Activated CD4-positive, alpha-beta T cell treated with anti-CD3 and anti-CD28 coated beads for 36 hours (primary cell): ENCODE data around the gene ARID1B. TPM values are rescaled to one million over a fixed set of nuclear protein-coding genes. Genes with fewer than 3 reads are reported as not detected.

Source experiments
- ATAC-seq: fragments of 200-7000 bp; cut with Tn5 transposase; one replicate; pipeline ENCODE4 v1.10.0; 2021; ENCODE audit warnings: mild to moderate bottlenecking, moderate library complexity
- CTCF ChIA-PET: fragments of 350-600 bp; sonication (Branson Sonifier 250); formaldehyde crosslinking; loops from one replicate; lab custom pipeline; 2021; ENCODE audit warnings: antibody characterized with exemption; lab: Charles Lee
- POLR2A ChIA-PET: fragments of 350-600 bp; sonication (Branson Sonifier 250); formaldehyde crosslinking; loops from one replicate; lab custom pipeline; 2021; ENCODE audit warnings: antibody characterized with exemption, inconsistent platforms; lab: Charles Lee
- DNase-seq: peaks from one replicate; pipeline ENCODE4 v3.0.0-alpha.2; 2020
- H3K27ac Mint-ChIP-seq: one replicate; pipeline ENCODE4 v1.8.0; 2021; ENCODE audit warnings: mixed read lengths
- H3K27me3 Mint-ChIP-seq: one replicate; pipeline ENCODE4 v1.8.0; 2021; ENCODE audit warnings: mixed read lengths
- H3K36me3 Mint-ChIP-seq: one replicate; pipeline ENCODE4 v1.8.0; 2021; ENCODE audit warnings: low read depth, mixed read lengths
- H3K4me1 Mint-ChIP-seq: one replicate; pipeline ENCODE4 v1.8.0; 2021; ENCODE audit warnings: mixed read lengths
- H3K4me3 Mint-ChIP-seq: one replicate; pipeline ENCODE4 v1.8.0; 2021; ENCODE audit warnings: mild to moderate bottlenecking, moderate library complexity, mixed read lengths
- H3K9me3 Mint-ChIP-seq: one replicate; pipeline ENCODE4 v1.8.0; 2021; ENCODE audit warnings: low read depth, mixed read lengths
- intact Hi-C, 2 experiments: fragments of 100-400 bp; cut with DNase I in 1 of 2; cut with micrococcal nuclease in 1 of 2; formaldehyde crosslinking; loops; one replicate each; pipeline versions ENCODE4 v1.14.2 to v1.15.1; 2022 to 2024; cut with DNase I, micrococcal nuclease
- total RNA-seq, 2 experiments: library from RNA; stranded (reverse); gene quantifications; one replicate each; pipeline ENCODE4 v1.2.3, GENCODE V29; 2021

Gene ARID1B
- total RNA-seq, 2 experiments from 2014 or later: 42.2 to 53.6 TPM

DNA sequence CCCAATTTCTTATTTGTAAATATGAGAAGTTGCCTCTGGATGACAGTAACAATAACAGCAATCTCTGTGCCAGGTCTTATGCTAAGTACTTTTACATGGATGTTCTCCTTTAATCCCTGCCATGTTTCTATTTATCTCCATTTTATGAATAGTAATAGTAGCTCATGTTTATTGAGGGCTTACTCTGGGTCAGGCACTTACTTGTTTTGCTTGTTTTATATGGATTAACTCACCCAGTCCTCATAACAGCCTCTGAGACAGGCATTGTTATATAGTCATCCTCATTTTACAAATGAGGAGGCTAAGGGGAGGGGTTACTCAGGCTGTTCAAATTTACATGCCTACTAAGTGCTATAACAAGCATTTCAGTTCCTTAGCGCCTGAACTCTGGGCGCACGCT lies 64.3 kb downstream of the ARID1B start:
- H3K4me3 Mint-ChIP-seq: no peak overlapping the region
- ATAC-seq: no peak
- POLR2A ChIA-PET: no interaction called here
- H3K27me3 Mint-ChIP-seq: no peaks in the 10 kb centered on the region
- CTCF ChIA-PET: interaction anchor here (0.9 kb wide), 1 partner anchor 10 kb away, joined by 3 read pairs; no protein-coding TSS in a partner anchor
- no peaks in the 10 kb centered on the region for H3K9me3 Mint-ChIP-seq
- peaks cover 7% of the 10 kb centered on the region for H3K36me3 Mint-ChIP-seq
- peaks cover 66% of the 10 kb centered on the region for H3K4me1 Mint-ChIP-seq
- DNase-seq: no peak
- no peak overlapping the region for H3K27ac Mint-ChIP-seq
- intact Hi-C loops: no loop called here

DNA sequence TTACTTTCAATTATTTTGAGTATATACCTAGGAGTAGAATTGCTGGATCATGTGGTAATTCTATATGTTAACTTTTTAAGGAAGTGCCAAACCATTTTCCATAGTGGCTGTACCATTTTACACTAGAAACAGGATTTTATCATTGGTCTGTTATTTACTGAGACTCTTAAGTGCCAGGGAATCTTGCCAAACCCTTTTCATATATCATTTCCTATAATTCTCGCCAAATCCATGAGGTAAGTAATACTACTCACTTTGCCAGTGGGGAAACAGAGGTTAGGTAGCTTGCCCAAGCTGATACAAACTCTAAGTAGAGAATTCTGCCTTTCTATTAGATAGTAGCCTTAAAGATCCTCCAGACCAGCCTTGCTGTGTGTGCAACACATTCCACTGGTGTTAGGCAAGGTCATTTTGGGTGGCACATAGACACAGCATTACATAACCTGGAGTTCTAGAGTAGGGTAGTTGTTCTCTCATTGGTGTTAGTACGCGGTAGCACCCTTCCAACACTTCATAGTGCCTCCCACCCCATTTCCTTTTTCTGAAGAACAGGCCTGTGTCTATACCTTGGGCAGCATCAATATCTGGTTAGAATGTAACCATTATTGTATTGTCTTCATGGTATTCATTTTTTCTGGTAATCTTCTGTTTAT lies 65.5 kb downstream of the ARID1B start:
- ChIA-PET CTCF (interaction anchor here (0.5 kb wide), 1 partner anchor 191 kb away, joined by 3 read pairs; no protein-coding TSS in a partner anchor), POLR2A (no interaction called here)
- H3K4me3 Mint-ChIP-seq: no peak overlapping the region
- peaks cover 75% of the 10 kb centered on the region for H3K4me1 Mint-ChIP-seq
- H3K27me3 Mint-ChIP-seq: no peaks in the 10 kb centered on the region
- intact Hi-C loops: no loop called here
- no peaks in the 10 kb centered on the region for H3K9me3 Mint-ChIP-seq
- ATAC-seq (no peak), DNase-seq (no peak)
- no peak overlapping the region for H3K27ac Mint-ChIP-seq
- peaks cover 9% of the 10 kb centered on the region for H3K36me3 Mint-ChIP-seq

DNA sequence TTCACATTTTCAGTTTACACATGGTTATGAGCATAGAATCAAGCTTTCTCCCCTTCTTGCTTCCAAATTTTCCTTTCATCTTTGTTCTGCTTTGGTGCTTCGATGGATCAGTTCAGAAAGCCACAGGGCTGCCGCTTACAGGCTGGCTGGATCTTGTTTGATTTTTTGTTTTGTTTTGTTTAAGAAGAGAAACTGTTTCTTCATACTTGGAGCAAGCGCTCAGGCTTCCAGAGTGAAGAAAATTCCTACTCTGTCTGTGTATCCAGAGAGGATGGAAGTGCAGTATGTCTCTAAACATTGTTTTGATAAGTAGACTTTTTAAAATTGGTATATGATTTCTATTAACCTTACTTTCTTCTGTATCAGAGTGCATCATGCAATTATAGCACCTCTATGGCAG lies 66.9 kb downstream of the ARID1B start:
- Mint-ChIP-seq H3K4me1 (peaks cover 84% of the 10 kb centered on the region), H3K4me3 (no peak overlapping the region), H3K36me3 (peaks cover 9% of the 10 kb centered on the region), H3K27me3 (no peaks in the 10 kb centered on the region), H3K9me3 (no peaks in the 10 kb centered on the region), H3K27ac (peak overlapping the region; percentile 11)
- POLR2A ChIA-PET: no interaction called here
- ATAC-seq (no peak), DNase-seq (no peak)
- CTCF ChIA-PET: interaction anchor here (0.6 kb wide), 1 partner anchor 264 kb away, joined by 3 read pairs; no protein-coding TSS in a partner anchor
- intact Hi-C loops: no loop called here

GRCh38 chr6:156845454-156846155 lies 68.4 kb downstream of the ARID1B start:
- H3K27me3 Mint-ChIP-seq: no peaks in the 10 kb centered on the region
- no peak overlapping the region for H3K4me3 Mint-ChIP-seq
- ATAC-seq (no peak), DNase-seq (no peak)
- H3K4me1 Mint-ChIP-seq: peaks cover 83% of the 10 kb centered on the region
- H3K9me3 Mint-ChIP-seq: no peaks in the 10 kb centered on the region
- H3K27ac Mint-ChIP-seq: peak overlapping the region; percentile 74
- CTCF ChIA-PET: interaction anchor here (0.7 kb wide), 1 partner anchor 21 kb away, joined by 4 read pairs; no protein-coding TSS in a partner anchor
- intact Hi-C loops: no loop called here
- POLR2A ChIA-PET: no interaction called here
- peaks cover 9% of the 10 kb centered on the region for H3K36me3 Mint-ChIP-seq

GRCh38 chr6:156846845-156847599 lies 69.8 kb downstream of the ARID1B start:
- intact Hi-C loops: no loop called here
- no peak overlapping the region for H3K27ac Mint-ChIP-seq
- POLR2A ChIA-PET: no interaction called here
- no peak overlapping the region for H3K4me3 Mint-ChIP-seq
- H3K9me3 Mint-ChIP-seq: no peaks in the 10 kb centered on the region
- peaks cover 9% of the 10 kb centered on the region for H3K36me3 Mint-ChIP-seq
- peaks cover 83% of the 10 kb centered on the region for H3K4me1 Mint-ChIP-seq
- no peaks in the 10 kb centered on the region for H3K27me3 Mint-ChIP-seq
- DNase-seq (no peak), ATAC-seq (no peak)
- CTCF ChIA-PET: no interaction called here

DNA sequence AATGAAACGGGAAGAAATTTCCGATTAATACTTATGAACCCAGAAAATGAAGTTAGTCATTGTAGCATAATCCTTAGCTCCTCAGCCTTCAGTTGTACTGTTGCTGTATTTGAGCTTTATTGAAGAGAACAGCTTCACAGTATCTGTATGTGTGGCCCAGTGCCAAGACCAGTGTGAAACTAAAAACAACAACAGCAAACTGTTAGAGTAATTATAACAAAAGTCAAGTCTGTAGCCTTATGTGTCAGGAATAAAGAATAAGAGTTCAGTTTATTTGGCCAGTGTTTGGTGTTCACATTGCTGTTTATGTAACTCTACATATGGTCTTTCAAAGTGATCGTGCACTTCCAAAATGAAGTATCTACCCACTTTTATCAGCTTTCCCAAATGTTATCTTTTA lies 70.9 kb downstream of the ARID1B start:
- intact Hi-C loops: no loop called here

DNA sequence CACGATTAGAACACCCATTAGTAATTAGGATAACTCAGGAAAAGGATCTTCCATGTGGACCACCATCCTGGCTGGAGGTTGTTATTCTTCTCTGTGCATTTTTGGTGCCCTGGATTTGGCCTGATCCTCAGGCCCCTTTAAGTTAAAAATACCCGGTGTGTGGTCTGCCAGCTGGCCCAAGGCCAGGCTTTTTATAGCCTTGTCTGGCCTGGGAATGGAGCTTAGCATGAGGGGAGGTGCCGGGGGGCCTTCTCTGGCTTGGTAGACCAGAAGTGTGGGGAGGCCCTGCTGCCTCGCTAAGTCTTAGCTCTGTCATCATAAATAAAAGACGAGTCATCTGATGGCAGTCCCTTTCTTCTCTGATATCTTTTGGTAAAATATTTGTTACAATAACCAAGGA lies 71.4 kb downstream of the ARID1B start:
- POLR2A ChIA-PET: no interaction called here
- H3K4me1 Mint-ChIP-seq: peaks cover 85% of the 10 kb centered on the region
- DNase-seq: no peak
- no peak overlapping the region for H3K4me3 Mint-ChIP-seq
- H3K9me3 Mint-ChIP-seq: no peaks in the 10 kb centered on the region
- intact Hi-C loops: no loop called here
- CTCF ChIA-PET: interaction anchor here (0.9 kb wide), 1 partner anchor 17 kb away, joined by 4 read pairs; no protein-coding TSS in a partner anchor
- H3K36me3 Mint-ChIP-seq: peaks cover 9% of the 10 kb centered on the region
- H3K27me3 Mint-ChIP-seq: no peaks in the 10 kb centered on the region
- no peak for ATAC-seq
- no peak overlapping the region for H3K27ac Mint-ChIP-seq

More for the DNA sequence above, 70.9 kb downstream of the ARID1B start:
- ChIA-PET CTCF (interaction anchor here (0.9 kb wide), 1 partner anchor 16 kb away, joined by 4 read pairs; no protein-coding TSS in a partner anchor), POLR2A (no interaction called here)
- H3K27me3 Mint-ChIP-seq: no peaks in the 10 kb centered on the region
- peaks cover 9% of the 10 kb centered on the region for H3K36me3 Mint-ChIP-seq
- H3K4me1 Mint-ChIP-seq: peaks cover 83% of the 10 kb centered on the region
- ATAC-seq (no peak), DNase-seq (no peak)
- H3K4me3 Mint-ChIP-seq: no peak overlapping the region
- no peaks in the 10 kb centered on the region for H3K9me3 Mint-ChIP-seq
- no peak overlapping the region for H3K27ac Mint-ChIP-seq

DNA sequence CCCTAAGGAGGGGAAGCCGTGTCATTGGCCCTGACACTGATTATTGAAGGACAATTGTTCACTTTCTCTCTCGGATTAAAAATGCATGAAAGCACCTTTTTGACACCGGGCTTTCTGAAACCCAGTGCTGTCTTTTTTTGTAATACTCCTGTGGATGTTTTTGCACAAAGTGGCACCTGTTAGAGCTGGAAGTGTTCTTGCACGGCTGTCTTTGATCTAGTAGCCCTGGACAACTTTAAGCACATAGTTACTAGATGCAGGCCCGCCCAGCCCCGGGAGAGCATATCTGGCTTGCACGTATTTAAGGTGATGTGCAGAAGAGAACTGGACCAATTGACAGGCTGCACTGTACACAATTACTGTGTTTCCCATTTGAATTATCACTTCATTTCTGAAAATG lies 72.6 kb downstream of the ARID1B start:
- Mint-ChIP-seq H3K9me3 (no peaks in the 10 kb centered on the region), H3K36me3 (peaks cover 8% of the 10 kb centered on the region), H3K27me3 (no peaks in the 10 kb centered on the region), H3K4me1 (peaks cover 87% of the 10 kb centered on the region), H3K4me3 (no peak overlapping the region), H3K27ac (no peak overlapping the region)
- DNase-seq (no peak), ATAC-seq (no peak)
- ChIA-PET POLR2A (no interaction called here), CTCF (no interaction called here)
- intact Hi-C loops: loop anchor here in 1 of 2 experiments (10.0 kb wide), 1 partner anchor 595 kb away; no protein-coding TSS in a partner anchor

- Mint-ChIP-seq H3K9me3 (no peaks in the 10 kb centered on the region), H3K27me3 (no peaks in the 10 kb centered on the region), H3K27ac (no peak overlapping the region), H3K4me3 (no peak overlapping the region), H3K4me1 (peaks cover 86% of the 10 kb centered on the region), H3K36me3 (peaks cover 6% of the 10 kb centered on the region)
- ChIA-PET POLR2A (no interaction called here), CTCF (no interaction called here)
- DNase-seq (no peak), ATAC-seq (no peak)
- intact Hi-C loops: loop anchor here in 1 of 2 experiments (10.0 kb wide), 1 partner anchor 596 kb away; no protein-coding TSS in a partner anchor
Measured at GRCh38 chr6:156850353-156850752, 73.2 kb downstream of the ARID1B start.

- CTCF ChIA-PET: interaction anchor here (0.6 to 1.6 kb wide), 3 partner anchors 14 to 66 kb away, joined by 3 to 4 read pairs (median 3); no protein-coding TSS in a partner anchor
- H3K9me3 Mint-ChIP-seq: no peaks in the 10 kb centered on the region
- no peaks in the 10 kb centered on the region for H3K27me3 Mint-ChIP-seq
- ATAC-seq (no peak), DNase-seq (no peak)
- H3K4me3 Mint-ChIP-seq: no peak overlapping the region
- peaks cover 88% of the 10 kb centered on the region for H3K4me1 Mint-ChIP-seq
- POLR2A ChIA-PET: no interaction called here
- intact Hi-C loops: loop anchor here in 1 of 2 experiments (10.0 kb wide), 1 partner anchor 597 kb away; no protein-coding TSS in a partner anchor
- peaks cover 2% of the 10 kb centered on the region for H3K36me3 Mint-ChIP-seq
- H3K27ac Mint-ChIP-seq: no peak overlapping the region
Measured at GRCh38 chr6:156851454-156851921, 74.3 kb downstream of the ARID1B start.
